Smooth muscle cell (in vitro differentiated cells): ENCODE results near the gene RNASE13. TPM values are rescaled to one million over a fixed set of nuclear protein-coding genes. Genes with fewer than 3 reads are reported as not detected.

Source experiments
- DNase-seq: peaks from one replicate; lab custom pipeline; 2025; ENCODE audit not compliant: unreplicated experiment; lab: John Stamatoyannopoulos, UW
- H2AFZ ChIP-seq: fragments of 200-600 bp; sonication (generic); 2 replicates; pipeline ENCODE4 v1.6.0; 2016; ENCODE audit warnings: antibody characterized with exemption, low read depth, mild to moderate bottlenecking
- H3F3A ChIP-seq: fragments of 200-600 bp; sonication (generic); 2 replicates; pipeline ENCODE4 v1.6.0; 2017; ENCODE audit warnings: antibody characterized with exemption, low read depth
- H3K27ac ChIP-seq: fragments of 200-600 bp; sonication (generic); 2 replicates; pipeline ENCODE4 v1.5.1; 2016; ENCODE audit warnings: low read depth, mild to moderate bottlenecking
- H3K27me3 ChIP-seq: fragments of 200-600 bp; sonication (generic); 2 replicates; pipeline ENCODE4 v1.6.1; 2016; ENCODE audit warnings: low read depth, mild to moderate bottlenecking
- H3K36me3 ChIP-seq: fragments of 200-600 bp; sonication (generic); 2 replicates; pipeline ENCODE4 v1.5.1; 2016; ENCODE audit warnings: low read depth
- H3K4me1 ChIP-seq: fragments of 200-600 bp; sonication (generic); 2 replicates; pipeline ENCODE4 v1.5.1; 2016; ENCODE audit warnings: low read depth
- H3K4me2 ChIP-seq: fragments of 200-600 bp; sonication (generic); 2 replicates; pipeline ENCODE4 v1.6.0; 2016; ENCODE audit warnings: mild to moderate bottlenecking
- H3K4me3 ChIP-seq: fragments of 200-600 bp; sonication (generic); 2 replicates; pipeline ENCODE4 v1.5.1; 2016; ENCODE audit warnings: mild to moderate bottlenecking
- H3K79me2 ChIP-seq: fragments of 200-600 bp; sonication (generic); 2 replicates; pipeline ENCODE4 v1.6.0; 2016; ENCODE audit warnings: low read depth, mild to moderate bottlenecking
- H3K9ac ChIP-seq: fragments of 200-600 bp; sonication (generic); 2 replicates; pipeline ENCODE4 v1.6.0; 2016; ENCODE audit warnings: low read depth
- H3K9me3 ChIP-seq: fragments of 200-600 bp; sonication (generic); replicated peaks from 2 replicates; pipeline ENCODE4 v1.5.1; 2016; ENCODE audit warnings: low read depth
- H4K20me1 ChIP-seq: fragments of 200-600 bp; sonication (generic); 2 replicates; pipeline ENCODE4 v1.6.0; 2016; ENCODE audit warnings: low read depth
- WGBS: methylation state at CpG from one replicate; pipeline ENCODE4 v1.1.7; 2016; ENCODE audit warnings: low lambda C conversion rate; 5-methylcytosine and 5-hydroxymethylcytosine counted together
- polyA plus RNA-seq: library from polyadenylated mRNA; unstranded; fragments of >200 nt; fragmentation: Nextera tagmentation; extraction: Ambion mirVana; gene quantifications from 2 replicates; pipeline ENCODE4 v1.2.1, GENCODE V29; 2016
- total RNA-seq: library from RNA; depleted of rRNA; stranded (reverse); fragments of >200 nt; gene quantifications from 2 replicates; pipeline ENCODE4 v1.2.3, GENCODE V29; 2014
- TF ChIP-seq, protein P1 (sequence below): fragments of 200-600 bp; sonication (generic); IDR thresholded peaks from 2 replicates; pipeline ENCODE4 v1.5.1; 2017; ENCODE audit warnings: borderline replicate concordance, mild to moderate bottlenecking, antibody characterized with exemption; ENCODE audit not compliant: insufficient read depth, poor library complexity, severe bottlenecking

Gene RNASE13
- total and polyA plus RNA-seq, 2 experiments from 2014 or later, result 0.25 TPM; not detected in 1

DNA sequence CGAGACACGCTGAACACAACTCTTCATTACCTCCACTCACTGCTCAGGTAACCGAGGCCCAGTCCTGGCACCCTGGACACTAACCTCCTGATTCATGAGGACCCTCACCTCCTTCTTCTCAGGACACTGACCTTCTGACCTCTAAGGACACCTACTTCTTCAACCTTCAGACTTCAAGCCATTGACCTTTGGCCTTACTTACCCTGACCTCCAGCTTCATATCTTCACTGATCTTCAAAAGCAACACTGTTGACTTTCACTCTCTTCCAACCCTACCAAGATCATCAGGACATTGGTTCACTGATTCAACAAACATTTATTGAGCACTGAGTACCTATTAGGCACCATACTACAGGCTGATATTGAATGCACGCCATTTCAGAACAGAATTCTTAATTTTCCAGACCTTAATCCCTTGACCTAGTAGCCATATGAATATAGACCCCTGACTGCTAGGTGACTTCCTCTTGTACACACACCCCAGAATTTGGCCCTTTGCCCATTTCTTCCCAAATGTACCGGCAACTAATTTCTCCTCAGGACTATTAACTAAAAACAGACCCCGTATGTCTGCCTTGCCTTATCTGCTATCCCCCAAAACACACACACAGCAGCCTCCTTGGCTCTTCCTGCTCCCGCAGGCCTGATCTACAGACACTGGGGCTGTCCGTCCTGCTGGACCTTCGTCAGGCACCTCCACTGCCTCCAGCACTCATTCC lies 41.3 kb upstream of the RNASE13 start:
- Histone ChIP-seq H3K9ac (no peak overlapping the region), H3K9me3 (no peaks in the 10 kb centered on the region), H4K20me1 (peaks cover 53% of the 10 kb centered on the region), H3K4me3 (no peak overlapping the region), H3K79me2 (peaks cover 60% of the 10 kb centered on the region), H3K27ac (peak overlapping the region; percentile 44), H3K4me2 (no peak overlapping the region), H2AFZ (no peak overlapping the region), H3K27me3 (no peaks in the 10 kb centered on the region), H3K36me3 (peaks cover 10% of the 10 kb centered on the region), H3K4me1 (peaks cover 7% of the 10 kb centered on the region), H3F3A (peaks cover 40% of the 10 kb centered on the region)
- no peak for DNase-seq
- TF ChIP-seq, protein P1, sequence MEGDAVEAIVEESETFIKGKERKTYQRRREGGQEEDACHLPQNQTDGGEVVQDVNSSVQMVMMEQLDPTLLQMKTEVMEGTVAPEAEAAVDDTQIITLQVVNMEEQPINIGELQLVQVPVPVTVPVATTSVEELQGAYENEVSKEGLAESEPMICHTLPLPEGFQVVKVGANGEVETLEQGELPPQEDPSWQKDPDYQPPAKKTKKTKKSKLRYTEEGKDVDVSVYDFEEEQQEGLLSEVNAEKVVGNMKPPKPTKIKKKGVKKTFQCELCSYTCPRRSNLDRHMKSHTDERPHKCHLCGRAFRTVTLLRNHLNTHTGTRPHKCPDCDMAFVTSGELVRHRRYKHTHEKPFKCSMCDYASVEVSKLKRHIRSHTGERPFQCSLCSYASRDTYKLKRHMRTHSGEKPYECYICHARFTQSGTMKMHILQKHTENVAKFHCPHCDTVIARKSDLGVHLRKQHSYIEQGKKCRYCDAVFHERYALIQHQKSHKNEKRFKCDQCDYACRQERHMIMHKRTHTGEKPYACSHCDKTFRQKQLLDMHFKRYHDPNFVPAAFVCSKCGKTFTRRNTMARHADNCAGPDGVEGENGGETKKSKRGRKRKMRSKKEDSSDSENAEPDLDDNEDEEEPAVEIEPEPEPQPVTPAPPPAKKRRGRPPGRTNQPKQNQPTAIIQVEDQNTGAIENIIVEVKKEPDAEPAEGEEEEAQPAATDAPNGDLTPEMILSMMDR, result no peak
- 93% methylated on average over 7 of the region's 9 CpGs for WGBS

DNA sequence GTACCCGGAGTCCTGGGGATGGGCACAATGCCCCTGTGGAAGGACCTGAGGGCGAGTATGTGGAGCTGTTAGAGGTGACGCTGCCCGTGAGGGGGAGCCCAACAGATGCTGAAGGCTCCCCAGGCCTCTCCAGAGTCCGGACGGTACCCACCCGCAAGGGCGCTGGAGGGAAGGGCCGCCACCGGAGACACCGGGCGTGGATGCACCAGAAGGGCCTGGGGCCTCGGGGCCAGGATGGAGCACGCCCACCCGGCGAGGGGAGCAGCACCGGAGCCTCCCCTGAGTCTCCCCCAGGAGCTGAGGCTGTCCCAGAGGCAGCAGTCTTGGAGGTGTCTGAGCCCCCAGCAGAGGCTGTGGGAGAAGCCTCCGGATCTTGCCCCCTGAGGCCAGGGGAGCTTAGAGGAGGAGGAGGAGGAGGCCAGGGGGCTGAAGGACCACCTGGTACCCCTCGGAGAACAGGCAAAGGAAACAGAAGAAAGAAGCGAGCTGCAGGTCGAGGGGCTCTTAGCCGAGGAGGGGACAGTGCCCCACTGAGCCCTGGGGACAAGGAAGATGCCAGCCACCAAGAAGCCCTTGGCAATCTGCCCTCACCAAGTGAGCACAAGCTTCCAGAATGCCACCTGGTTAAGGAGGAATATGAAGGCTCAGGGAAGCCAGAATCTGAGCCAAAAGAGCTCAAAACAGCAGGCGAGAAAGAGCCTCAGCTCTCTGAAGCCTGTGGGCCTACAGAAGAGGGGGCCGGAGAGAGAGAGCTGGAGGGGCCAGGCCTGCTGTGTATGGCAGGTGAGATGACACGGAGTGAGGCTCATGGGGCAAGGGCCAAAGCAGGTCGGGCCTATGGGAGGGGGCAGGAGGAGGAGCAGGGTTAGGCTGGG lies 40.0 kb upstream of the RNASE13 start:
- H3K4me1 ChIP-seq, result peaks cover 10% of the 10 kb centered on the region
- peaks cover 37% of the 10 kb centered on the region for H3F3A ChIP-seq
- no peak overlapping the region for H2AFZ ChIP-seq
- peaks cover 10% of the 10 kb centered on the region for H3K36me3 ChIP-seq
- H3K4me2 ChIP-seq, result no peak overlapping the region
- peaks cover 52% of the 10 kb centered on the region for H4K20me1 ChIP-seq
- H3K9me3 ChIP-seq, result no peaks in the 10 kb centered on the region
- WGBS, result 98% methylated on average over 26 of the region's 26 CpGs
- H3K79me2 ChIP-seq, result peaks cover 60% of the 10 kb centered on the region
- H3K4me3 ChIP-seq, result no peak overlapping the region
- TF ChIP-seq, protein P1, result no peak
- H3K9ac ChIP-seq, result no peak overlapping the region
- no peaks in the 10 kb centered on the region for H3K27me3 ChIP-seq
- DNase-seq, result no peak
- H3K27ac ChIP-seq, result peak overlapping the region; percentile 5

DNA sequence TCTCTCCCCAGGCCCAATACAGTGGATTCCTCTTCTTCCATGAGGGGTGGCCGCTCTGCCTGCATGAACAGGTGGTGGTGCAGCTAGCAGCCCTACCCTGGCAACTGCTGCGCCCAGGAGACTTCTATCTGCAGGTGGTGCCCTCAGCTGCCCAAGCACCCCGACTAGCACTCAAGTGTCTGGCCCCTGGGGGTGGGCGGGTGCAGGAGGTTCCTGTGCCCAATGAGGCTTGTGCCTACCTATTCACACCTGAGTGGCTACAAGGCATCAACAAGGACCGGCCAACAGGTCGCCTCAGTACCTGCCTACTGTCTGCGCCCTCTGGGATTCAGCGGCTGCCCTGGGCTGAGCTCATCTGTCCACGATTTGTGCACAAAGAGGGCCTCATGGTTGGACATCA lies 39.3 kb upstream of the RNASE13 start:
- Histone ChIP-seq H2AFZ (no peak overlapping the region), H3K36me3 (peaks cover 10% of the 10 kb centered on the region), H3K27ac (peak overlapping the region; percentile 93), H3F3A (peaks cover 36% of the 10 kb centered on the region), H3K9ac (no peak overlapping the region), H4K20me1 (peaks cover 46% of the 10 kb centered on the region), H3K79me2 (peaks cover 60% of the 10 kb centered on the region), H3K4me3 (no peak overlapping the region), H3K9me3 (no peaks in the 10 kb centered on the region), H3K27me3 (no peaks in the 10 kb centered on the region), H3K4me2 (no peak overlapping the region), H3K4me1 (peaks cover 17% of the 10 kb centered on the region)
- no peak for DNase-seq
- WGBS, result 97% methylated on average over 9 of the region's 9 CpGs
- TF ChIP-seq, protein P1, result no peak
